ENCODE data around the gene UBA3.

UBA3 gene

DNA sequence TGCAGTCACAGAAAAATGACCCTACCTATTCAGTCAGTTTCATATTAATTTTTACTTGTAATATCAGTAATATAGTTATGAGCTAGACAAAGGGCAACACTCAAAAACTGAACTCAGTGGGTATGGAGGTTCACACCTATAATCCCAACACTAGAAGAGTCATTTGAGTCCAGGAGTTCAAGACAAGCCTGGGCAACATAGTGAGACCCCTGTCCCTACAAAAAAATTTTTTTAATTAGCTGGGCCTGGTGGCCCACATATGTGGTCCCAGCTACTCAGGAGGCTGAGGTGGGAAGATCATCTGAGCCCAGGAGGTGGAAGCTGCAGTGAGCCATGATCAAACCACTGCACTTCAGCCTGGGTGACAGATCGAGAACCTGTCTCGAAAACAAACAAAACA, 31.2 kb downstream of the UBA3 start:
- no peak for ATAC-seq (replicated peaks; ENCODE audit: extremely low read depth, poor library complexity, severe bottlenecking)
- peaks cover 58% of the 10 kb centered on the region for H3K4me1 Mint-ChIP-seq
- DNase-seq (ENCODE audit: low spot score in 2 of 2), result no peak
- no peak overlapping the region for H3K4me3 Mint-ChIP-seq
- H3K36me3 Mint-ChIP-seq (ENCODE audit: insufficient read depth), result peaks cover 47% of the 10 kb centered on the region
- no peak overlapping the region for H3K27ac Mint-ChIP-seq (ENCODE audit: low read depth)
- H3K9me3 Mint-ChIP-seq, result no peaks in the 10 kb centered on the region
- H3K27me3 Mint-ChIP-seq, result no peaks in the 10 kb centered on the region

DNA sequence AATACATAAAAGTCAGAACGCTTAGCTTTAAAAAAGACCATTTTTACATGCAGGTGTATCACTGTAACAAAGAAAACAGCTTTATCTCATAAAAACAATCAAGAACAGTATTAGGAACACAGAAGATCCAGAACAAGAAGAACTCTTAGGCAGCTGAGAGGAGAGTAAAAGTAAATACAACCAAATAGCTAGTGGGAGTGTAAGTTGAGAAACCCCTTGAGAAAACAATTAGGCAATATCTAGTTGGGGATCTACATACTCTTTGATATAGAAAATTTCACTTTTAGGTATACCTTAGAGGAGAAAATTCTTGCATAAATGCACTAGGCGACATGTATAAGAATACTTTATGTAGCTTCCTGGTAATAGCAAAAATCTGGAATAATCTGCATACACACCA, 35.6 kb downstream of the UBA3 start:
- no peaks in the 10 kb centered on the region for H3K9me3 Mint-ChIP-seq
- DNase-seq (ENCODE audit: low spot score in 2 of 2), result no peak
- no peak overlapping the region for H3K4me3 Mint-ChIP-seq
- peaks cover 34% of the 10 kb centered on the region for H3K4me1 Mint-ChIP-seq
- ATAC-seq (replicated peaks; ENCODE audit: extremely low read depth, poor library complexity, severe bottlenecking), result no peak
- H3K27ac Mint-ChIP-seq (ENCODE audit: low read depth), result no peak overlapping the region
- no peaks in the 10 kb centered on the region for H3K27me3 Mint-ChIP-seq
- H3K36me3 Mint-ChIP-seq (ENCODE audit: insufficient read depth), result peaks cover 52% of the 10 kb centered on the region

DNA sequence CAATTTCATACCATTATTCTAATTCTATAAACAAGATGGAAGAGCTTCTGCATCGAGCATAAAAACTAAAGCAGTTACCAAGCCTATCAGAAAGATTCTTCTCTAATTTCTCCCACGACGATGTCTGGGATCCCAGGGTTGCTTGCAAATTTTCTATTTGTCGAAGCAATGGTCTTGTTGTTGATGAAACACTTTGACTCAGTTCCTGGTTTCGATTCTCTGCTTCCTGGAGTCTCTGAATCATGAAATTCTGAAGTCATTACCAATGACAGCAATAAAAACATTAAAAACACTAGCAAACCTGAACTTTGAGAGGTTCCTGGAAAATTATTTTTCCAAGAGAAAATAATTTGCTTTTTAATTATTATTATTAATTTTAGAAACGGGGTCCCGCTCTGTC, 46.7 kb downstream of the UBA3 start:
- Mint-ChIP-seq H3K27ac (ENCODE audit: low read depth) (no peak overlapping the region), H3K27me3 (no peaks in the 10 kb centered on the region), H3K9me3 (no peaks in the 10 kb centered on the region), H3K36me3 (ENCODE audit: insufficient read depth) (peaks cover 69% of the 10 kb centered on the region), H3K4me3 (no peak overlapping the region), H3K4me1 (no peaks in the 10 kb centered on the region)
- no peak for ATAC-seq (replicated peaks; ENCODE audit: extremely low read depth, poor library complexity, severe bottlenecking)
- no peak for DNase-seq (ENCODE audit: low spot score in 2 of 2)

DNA sequence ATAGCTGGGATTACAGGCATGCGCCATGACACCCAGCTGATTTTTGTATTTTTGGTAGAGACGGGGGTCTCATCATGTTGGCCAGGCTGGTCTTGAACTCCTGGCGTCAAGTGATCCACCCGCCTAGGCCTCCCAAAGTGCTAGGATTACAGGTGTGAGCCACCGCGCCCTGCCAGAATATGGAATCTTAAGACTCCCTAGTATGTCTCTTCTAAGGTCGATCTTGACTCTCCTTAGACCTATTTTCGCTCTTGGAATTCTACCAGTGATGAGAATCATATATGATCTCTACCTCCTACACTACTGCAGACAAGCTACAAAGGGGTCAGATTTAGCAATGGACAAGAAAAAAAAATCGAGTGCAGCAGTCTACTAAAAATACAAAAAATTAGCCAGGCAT, 47.4 kb downstream of the UBA3 start:
- H3K36me3 Mint-ChIP-seq (ENCODE audit: insufficient read depth), result peaks cover 68% of the 10 kb centered on the region
- no peak overlapping the region for H3K27ac Mint-ChIP-seq (ENCODE audit: low read depth)

DNA sequence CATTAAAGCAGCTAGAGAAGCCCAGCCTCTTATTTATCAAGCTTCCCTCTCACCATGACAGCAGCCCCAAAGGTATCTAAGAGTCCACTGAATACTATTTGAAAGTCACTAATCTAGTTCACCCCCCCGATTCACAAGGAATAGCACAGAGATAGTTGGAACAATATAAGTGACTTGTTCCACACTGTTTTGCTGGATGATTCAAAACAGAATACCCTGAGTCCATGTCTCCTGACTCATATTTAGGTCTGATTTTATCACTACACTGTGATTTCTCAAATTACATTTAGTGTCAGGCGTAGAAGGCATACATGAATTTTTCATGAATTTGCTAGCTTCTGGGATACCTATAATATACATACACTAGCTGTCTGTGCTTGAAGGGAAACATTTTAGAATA, 48.0 kb downstream of the UBA3 start:
- Mint-ChIP-seq H3K4me1 (no peaks in the 10 kb centered on the region), H3K4me3 (no peak overlapping the region), H3K27ac (ENCODE audit: low read depth) (no peak overlapping the region), H3K27me3 (no peaks in the 10 kb centered on the region), H3K9me3 (no peaks in the 10 kb centered on the region), H3K36me3 (ENCODE audit: insufficient read depth) (peaks cover 69% of the 10 kb centered on the region)
- ATAC-seq (replicated peaks; ENCODE audit: extremely low read depth, poor library complexity, severe bottlenecking) (no peak), DNase-seq (ENCODE audit: low spot score in 2 of 2) (no peak)

More for the DNA sequence above, 47.4 kb downstream of the UBA3 start:
- H3K4me1 Mint-ChIP-seq, result no peaks in the 10 kb centered on the region
- ATAC-seq (replicated peaks; ENCODE audit: extremely low read depth, poor library complexity, severe bottlenecking) (no peak), DNase-seq (ENCODE audit: low spot score in 2 of 2) (no peak)
- no peaks in the 10 kb centered on the region for H3K9me3 Mint-ChIP-seq
- H3K4me3 Mint-ChIP-seq, result no peak overlapping the region
- H3K27me3 Mint-ChIP-seq, result no peaks in the 10 kb centered on the region

DNA sequence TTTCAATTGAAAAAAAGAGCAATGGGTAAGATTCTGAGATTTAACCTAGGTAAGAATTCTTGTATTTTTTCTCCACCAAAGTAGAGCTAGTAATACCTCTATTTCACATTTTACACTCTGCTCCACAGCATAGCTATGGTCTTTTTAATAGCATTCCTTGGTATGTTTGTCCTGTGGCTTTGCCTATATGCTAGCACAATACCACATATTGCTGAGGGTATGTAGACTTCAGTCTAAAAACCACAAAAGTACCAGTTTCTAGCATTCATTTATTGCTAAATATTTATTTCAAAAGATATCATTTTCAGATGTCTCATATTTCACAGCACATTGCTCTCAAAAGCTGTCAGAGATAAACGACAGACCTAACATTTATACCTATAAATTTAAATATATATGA, 48.5 kb downstream of the UBA3 start:
- H3K4me3 Mint-ChIP-seq, result no peak overlapping the region
- H3K4me1 Mint-ChIP-seq, result no peaks in the 10 kb centered on the region
- H3K9me3 Mint-ChIP-seq, result no peaks in the 10 kb centered on the region
- no peak overlapping the region for H3K27ac Mint-ChIP-seq (ENCODE audit: low read depth)
- peaks cover 64% of the 10 kb centered on the region for H3K36me3 Mint-ChIP-seq (ENCODE audit: insufficient read depth)
- DNase-seq (ENCODE audit: low spot score in 2 of 2), result no peak
- no peak for ATAC-seq (replicated peaks; ENCODE audit: extremely low read depth, poor library complexity, severe bottlenecking)
- no peaks in the 10 kb centered on the region for H3K27me3 Mint-ChIP-seq

DNA sequence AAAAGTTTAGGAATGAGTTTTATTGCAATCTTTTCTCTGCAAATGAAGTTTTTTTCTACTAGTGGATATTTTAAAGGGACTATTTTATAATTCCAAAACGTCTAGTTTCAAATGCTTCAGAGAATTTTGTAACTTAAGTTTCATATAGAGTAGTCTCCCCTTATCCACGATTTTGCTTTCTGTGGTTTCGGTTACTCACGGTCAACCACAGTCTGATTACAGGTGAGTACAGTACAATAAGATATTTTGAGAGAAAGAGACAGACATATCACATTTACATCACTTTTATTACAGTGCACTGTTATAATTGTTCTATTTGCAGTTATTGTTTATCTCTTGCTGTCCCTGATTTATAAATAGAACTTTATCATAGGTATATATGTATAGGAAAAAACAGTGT, 59.3 kb downstream of the UBA3 start:
- Mint-ChIP-seq H3K9me3 (no peaks in the 10 kb centered on the region), H3K36me3 (ENCODE audit: insufficient read depth) (peaks cover 27% of the 10 kb centered on the region), H3K4me1 (no peaks in the 10 kb centered on the region), H3K27ac (ENCODE audit: low read depth) (no peak overlapping the region), H3K4me3 (no peak overlapping the region), H3K27me3 (no peaks in the 10 kb centered on the region)
- no peak for ATAC-seq (replicated peaks; ENCODE audit: extremely low read depth, poor library complexity, severe bottlenecking)
- DNase-seq (ENCODE audit: low spot score in 2 of 2), result no peak

DNA sequence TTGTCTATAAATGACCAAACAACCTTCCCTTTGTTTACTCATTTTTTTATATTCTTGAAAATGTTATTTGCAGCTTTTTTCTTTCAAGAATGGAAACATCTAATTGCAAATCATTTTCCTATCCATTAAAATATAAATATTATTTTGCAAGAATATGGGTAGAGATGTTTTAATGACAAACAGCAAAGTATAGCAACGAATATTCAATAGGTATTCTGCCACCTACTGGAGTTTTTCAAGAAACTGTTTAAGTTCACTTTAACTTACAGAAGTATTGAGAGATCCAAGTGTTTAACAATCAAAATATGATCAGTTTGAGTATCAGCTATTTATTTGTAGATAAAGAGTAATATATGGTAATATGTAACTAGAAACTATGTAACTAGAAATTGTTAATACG, 59.7 kb downstream of the UBA3 start:
- Mint-ChIP-seq H3K4me1 (no peaks in the 10 kb centered on the region), H3K4me3 (no peak overlapping the region), H3K36me3 (ENCODE audit: insufficient read depth) (peaks cover 23% of the 10 kb centered on the region), H3K27me3 (no peaks in the 10 kb centered on the region), H3K9me3 (no peaks in the 10 kb centered on the region), H3K27ac (ENCODE audit: low read depth) (no peak overlapping the region)
- DNase-seq (ENCODE audit: low spot score in 2 of 2), result no peak
- no peak for ATAC-seq (replicated peaks; ENCODE audit: extremely low read depth, poor library complexity, severe bottlenecking)

DNA sequence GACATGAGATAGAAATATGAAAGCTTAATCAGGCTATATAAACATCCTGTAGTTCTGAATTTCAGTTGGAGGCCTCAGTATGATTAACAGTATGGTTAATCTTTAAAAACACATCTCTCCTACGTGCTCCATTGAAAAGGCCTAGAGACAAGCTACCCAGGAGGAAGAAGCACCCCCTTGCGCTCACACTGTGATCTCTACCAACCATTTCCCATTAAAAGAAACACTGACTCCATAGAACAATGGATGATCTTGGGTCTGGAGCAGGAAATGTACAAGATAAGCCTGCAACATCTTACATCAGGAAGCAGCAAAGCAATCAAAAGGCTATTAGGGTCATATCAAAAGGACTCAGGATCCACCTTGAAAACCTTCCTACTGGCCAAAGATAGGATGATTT, 63.3 kb downstream of the UBA3 start:
- H3K36me3 Mint-ChIP-seq (ENCODE audit: insufficient read depth), result peaks cover 6% of the 10 kb centered on the region
- no peak overlapping the region for H3K4me3 Mint-ChIP-seq
- no peaks in the 10 kb centered on the region for H3K27me3 Mint-ChIP-seq
- no peaks in the 10 kb centered on the region for H3K9me3 Mint-ChIP-seq
- ATAC-seq (replicated peaks; ENCODE audit: extremely low read depth, poor library complexity, severe bottlenecking) (no peak), DNase-seq (ENCODE audit: low spot score in 2 of 2) (no peak)
- H3K27ac Mint-ChIP-seq (ENCODE audit: low read depth), result no peak overlapping the region
- H3K4me1 Mint-ChIP-seq, result peaks cover 23% of the 10 kb centered on the region

DNA sequence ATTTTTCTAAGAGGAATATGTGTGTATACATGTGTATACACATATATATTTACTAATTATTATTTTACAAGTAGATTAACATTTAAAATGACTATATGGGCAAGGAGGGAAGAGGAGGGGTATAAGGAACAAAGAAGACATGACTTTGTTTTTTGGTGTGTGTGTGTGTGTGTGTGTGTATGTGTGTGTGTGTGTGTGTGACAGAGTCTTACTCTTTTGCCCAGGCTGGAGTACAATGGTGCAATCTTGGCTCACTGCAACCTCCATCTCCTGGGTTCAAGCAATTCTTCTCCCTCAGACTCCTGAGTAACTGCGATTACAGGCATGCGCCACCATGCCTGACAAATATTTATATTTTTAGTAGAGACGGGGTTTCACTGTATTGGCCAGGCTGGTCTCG, 64.1 kb downstream of the UBA3 start:
- ATAC-seq (replicated peaks; ENCODE audit: extremely low read depth, poor library complexity, severe bottlenecking), result no peak
- no peak for DNase-seq (ENCODE audit: low spot score in 2 of 2)
- peaks cover 3% of the 10 kb centered on the region for H3K36me3 Mint-ChIP-seq (ENCODE audit: insufficient read depth)
- no peaks in the 10 kb centered on the region for H3K9me3 Mint-ChIP-seq
- no peaks in the 10 kb centered on the region for H3K27me3 Mint-ChIP-seq
- H3K4me3 Mint-ChIP-seq, result no peak overlapping the region
- peaks cover 28% of the 10 kb centered on the region for H3K4me1 Mint-ChIP-seq
- H3K27ac Mint-ChIP-seq (ENCODE audit: low read depth), result no peak overlapping the region

DNA sequence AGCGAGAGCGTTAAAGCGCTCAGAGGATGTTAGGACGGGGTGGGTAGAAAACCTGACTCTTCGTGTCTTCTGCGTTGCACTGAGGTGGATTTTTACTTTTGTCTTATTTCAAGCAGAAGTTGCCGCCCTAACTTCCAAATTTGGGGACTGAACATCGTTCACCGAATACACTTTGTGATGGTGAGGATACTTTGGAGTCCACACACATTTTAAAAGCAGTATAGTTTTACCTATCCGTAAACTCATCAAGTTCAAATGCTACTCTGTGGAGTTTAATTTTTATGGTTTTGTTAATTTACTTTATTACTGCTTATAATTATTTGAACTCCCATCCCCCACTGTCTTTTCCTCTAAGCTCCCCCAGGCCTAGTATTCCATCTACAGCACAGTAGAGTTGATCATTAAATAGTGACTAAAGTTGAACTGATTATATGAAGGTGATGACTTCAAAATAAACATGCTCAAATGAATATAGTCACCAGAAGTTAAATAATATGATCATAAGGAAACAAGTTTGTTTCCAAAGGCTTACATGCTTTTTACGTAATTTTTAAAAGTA, 66.1 kb downstream of the UBA3 start:
- no peaks in the 10 kb centered on the region for H3K9me3 Mint-ChIP-seq
- H3K27me3 Mint-ChIP-seq, result no peaks in the 10 kb centered on the region
- no peak for DNase-seq (ENCODE audit: low spot score in 2 of 2)
- peaks cover 3% of the 10 kb centered on the region for H3K36me3 Mint-ChIP-seq (ENCODE audit: insufficient read depth)
- H3K27ac Mint-ChIP-seq (ENCODE audit: low read depth), result peak overlapping the region; percentile 32
- peaks cover 45% of the 10 kb centered on the region for H3K4me1 Mint-ChIP-seq
- peak overlapping the region; percentile 84 for H3K4me3 Mint-ChIP-seq
- ATAC-seq (replicated peaks; ENCODE audit: extremely low read depth, poor library complexity, severe bottlenecking), result no peak

DNA sequence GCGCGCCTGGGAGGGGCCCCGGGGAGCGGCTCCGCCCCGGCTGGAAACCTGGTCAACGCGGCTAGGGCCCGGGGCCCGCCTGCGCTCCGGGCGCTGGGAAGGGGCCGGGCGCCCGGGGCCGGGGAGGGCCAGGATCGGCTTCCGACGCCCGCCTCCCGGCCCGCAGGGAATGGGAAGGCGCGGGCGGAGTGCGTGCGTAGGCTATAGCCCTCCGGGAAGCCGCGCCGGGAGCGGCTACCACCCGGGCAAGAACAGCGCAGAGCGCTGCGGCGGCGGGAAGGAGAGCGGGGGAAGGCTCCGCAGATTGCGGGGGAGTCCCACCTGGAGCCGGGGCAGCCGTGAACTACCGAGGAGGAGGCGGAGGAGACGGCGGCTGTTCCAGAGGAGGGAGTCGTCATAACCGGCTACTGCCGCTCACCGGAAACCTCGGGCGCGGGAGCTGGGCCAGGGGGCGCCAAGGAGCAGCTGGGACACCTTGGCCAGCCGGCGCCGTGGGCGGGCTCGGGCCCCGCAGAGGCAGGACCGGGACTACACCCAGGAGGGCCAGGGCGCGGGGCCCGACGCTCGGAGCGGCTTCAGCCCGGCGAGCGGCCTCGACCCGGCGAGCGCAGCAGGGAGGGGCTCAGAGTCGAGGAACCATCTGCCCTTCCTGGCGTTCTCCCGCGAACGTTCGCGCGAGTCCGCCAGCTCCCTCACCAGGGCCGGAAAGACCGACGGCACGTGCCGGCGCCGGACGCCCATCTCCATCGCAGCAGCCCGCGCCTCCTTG, 66.7 kb downstream of the UBA3 start, which contains the start of gene EOGT:
Gene EOGT (minus strand): TSS at position 432 of the 769 bp plus-strand sequence. CDS start 3,838 bp downstream, outside the sequence.
- ATAC-seq (replicated peaks; ENCODE audit: extremely low read depth, poor library complexity, severe bottlenecking) (peak; percentile 64), DNase-seq (ENCODE audit: low spot score in 2 of 2) (peak; percentile 56 to 68)
- Mint-ChIP-seq H3K27ac (ENCODE audit: low read depth) (peak within 1 kb of the TSS; percentile 89), H3K4me3 (peak within 1 kb of the TSS; percentile 84), H3K36me3 (ENCODE audit: insufficient read depth) (peaks cover 5% of the 10 kb centered on the region), H3K4me1 (peaks cover 45% of the 10 kb centered on the region), H3K9me3 (no peaks in the 10 kb centered on the region), H3K27me3 (no peaks in the 10 kb centered on the region)

DNA sequence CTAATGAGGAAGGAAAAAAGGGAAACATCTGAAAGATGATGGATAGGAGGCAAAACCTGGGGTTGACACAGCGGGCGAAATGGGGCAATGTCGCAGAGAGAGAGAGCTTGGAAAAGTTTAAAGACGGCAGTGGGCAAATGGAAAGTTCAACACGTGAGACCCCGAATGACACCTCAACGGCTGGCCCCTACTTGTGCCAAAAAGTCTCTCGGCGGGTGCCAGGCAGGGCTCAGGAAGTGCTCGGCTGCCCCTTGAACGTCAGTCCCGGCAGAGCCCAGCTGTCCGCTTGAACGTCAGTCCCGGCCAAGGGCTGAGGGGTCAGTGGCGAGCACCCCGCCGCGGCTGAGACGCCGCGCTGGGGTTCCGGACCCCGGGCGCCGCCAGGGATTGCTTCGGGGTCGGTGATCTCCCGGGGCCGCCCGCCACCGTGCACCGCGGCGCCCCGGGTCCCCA, 67.3 kb downstream of the UBA3 start:
- Mint-ChIP-seq H3K4me1 (peaks cover 45% of the 10 kb centered on the region), H3K27me3 (no peaks in the 10 kb centered on the region), H3K36me3 (ENCODE audit: insufficient read depth) (peaks cover 5% of the 10 kb centered on the region), H3K9me3 (no peaks in the 10 kb centered on the region), H3K4me3 (peak overlapping the region; percentile 84), H3K27ac (ENCODE audit: low read depth) (peak overlapping the region; percentile 89)
- DNase-seq (ENCODE audit: low spot score in 2 of 2), result no peak
- ATAC-seq (replicated peaks; ENCODE audit: extremely low read depth, poor library complexity, severe bottlenecking), result peak; percentile 6

Measured in central memory CD8-positive, alpha-beta T cell (primary cell).